Head of caudate nucleus (tissue), 42 donors: ENCODE data around the gene MMP8.

ENCODE experiments used
- DNase-seq, 42 donors: peaks; one replicate each; pipeline versions ENCODE4 v3.0.0 to v3.0.0-alpha.2; 2020 to 2021; ENCODE audit warnings: mixed read lengths in 7 of 42
- intact Hi-C: fragments of 100-400 bp; cut with DNase I; formaldehyde crosslinking; loops from one replicate; pipeline ENCODE4 v1.15.0; 2022

MMP8 gene

GRCh38 chr11:102729849-102730815, 5.4 kb upstream of the MMP8 start:
- intact Hi-C loops, result no loop called here
- DNase-seq, result no peak

GRCh38 chr11:102727890-102728289, 3.1 kb upstream of the MMP8 start:
- no peak for DNase-seq
- intact Hi-C loops, result no loop called here

- DNase-seq, result no peak
- intact Hi-C loops, result no loop called here
These were observed 1.9 kb downstream of the MMP8 start for GRCh38 chr11:102722821-102723220.

GRCh38 chr11:102719620-102720277, 5.0 kb downstream of the MMP8 start:
- intact Hi-C loops, result no loop called here
- DNase-seq, result no peak

GRCh38 chr11:102717280-102717679, 7.5 kb downstream of the MMP8 start:
- DNase-seq, result no peak
- intact Hi-C loops, result no loop called here

- intact Hi-C loops, result no loop called here
- no peak for DNase-seq
These were observed 8.2 kb downstream of the MMP8 start for GRCh38 chr11:102716527-102716926.

- intact Hi-C loops, result no loop called here
- no peak for DNase-seq
These were observed 12.6 kb downstream of the MMP8 start for GRCh38 chr11:102712137-102712536.

- no peak for DNase-seq
- intact Hi-C loops, result no loop called here
These were observed 15.4 kb downstream of the MMP8 start for GRCh38 chr11:102709201-102709945.

- intact Hi-C loops, result no loop called here
These were observed 16.1 kb downstream of the MMP8 start for GRCh38 chr11:102708654-102709053.

GRCh38 chr11:102705626-102706025, 19.1 kb downstream of the MMP8 start, which contains the start of gene MMP27:
TSS of gene MMP27 (minus strand) at chr11:102705769. CDS start at chr11:102705714, 55 bp downstream.
- DNase-seq, result no peak
- intact Hi-C loops, result no loop called here

More at GRCh38 chr11:102708654-102709053, 16.1 kb downstream of the MMP8 start:
- DNase-seq, result no peak

- intact Hi-C loops, result no loop called here
- no peak for DNase-seq
These were observed 19.9 kb downstream of the MMP8 start for GRCh38 chr11:102704841-102705240.

GRCh38 chr11:102703826-102704493, 20.8 kb downstream of the MMP8 start:
- no peak for DNase-seq
- intact Hi-C loops, result no loop called here

GRCh38 chr11:102695201-102695600, 29.6 kb downstream of the MMP8 start:
- intact Hi-C loops, result no loop called here
- no peak for DNase-seq

GRCh38 chr11:102685754-102686153, 39.0 kb downstream of the MMP8 start:
- intact Hi-C loops, result no loop called here

GRCh38 chr11:102685338-102685737, 39.4 kb downstream of the MMP8 start:
- intact Hi-C loops, result no loop called here
- no peak for DNase-seq

More at GRCh38 chr11:102685754-102686153, 39.0 kb downstream of the MMP8 start:
- no peak for DNase-seq

GRCh38 chr11:102683277-102683676, 41.5 kb downstream of the MMP8 start:
- intact Hi-C loops, result no loop called here
- DNase-seq, result no peak

- DNase-seq, result no peak
- intact Hi-C loops, result no loop called here
These were observed 43.8 kb downstream of the MMP8 start for GRCh38 chr11:102680945-102681344.

GRCh38 chr11:102678022-102678421, 46.7 kb downstream of the MMP8 start:
- no peak for DNase-seq
- intact Hi-C loops, result no loop called here

GRCh38 chr11:102676084-102676483, 48.7 kb downstream of the MMP8 start:
- DNase-seq, result no peak
- intact Hi-C loops, result no loop called here
